ENCODE data around the gene YPEL2.

Gene YPEL2

GRCh38 chr17:59416184-59416583, 84.7 kb downstream of the YPEL2 start:
- H3K4me1 ChIP-seq (ENCODE audit: control insufficient read depth, insufficient read depth, low read length) = no peaks in the 10 kb centered on the region
- H3K9ac ChIP-seq (ENCODE audit: low read length) = no peak overlapping the region
- H3K27me3 ChIP-seq (replicated peaks; ENCODE audit: control insufficient read depth, insufficient read depth, low read length) = no peaks in the 10 kb centered on the region
- H3K36me3 ChIP-seq (ENCODE audit: control insufficient read depth, insufficient read depth, low read length, severe bottlenecking) = no peaks in the 10 kb centered on the region
- no peak for DNase-seq (ENCODE audit: low read depth)
- H3K4me3 ChIP-seq (ENCODE audit: low read length) = no peak overlapping the region
- H3K9me3 ChIP-seq (ENCODE audit: control insufficient read depth, low read length) = no peaks in the 10 kb centered on the region

DNA sequence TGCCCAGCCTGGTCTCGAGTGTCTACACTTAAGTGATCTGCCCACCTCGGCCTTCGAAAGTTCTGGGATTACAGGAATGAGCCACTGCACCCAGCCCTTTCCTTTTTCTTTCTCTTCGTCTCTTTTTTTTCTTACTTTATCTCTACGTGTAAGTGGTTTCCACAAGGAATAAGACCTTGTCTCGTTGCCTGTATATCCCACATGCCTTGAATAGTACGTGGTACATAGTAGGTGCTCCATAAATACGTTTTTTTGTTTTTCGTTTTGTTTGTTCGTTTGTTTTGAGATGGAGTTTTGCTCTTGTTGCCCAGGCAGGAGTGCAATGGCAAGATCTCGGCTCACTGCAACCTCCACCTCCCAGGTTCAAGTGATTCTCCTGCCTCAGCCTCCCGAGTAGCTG, 86.0 kb downstream of the YPEL2 start:
- no peak overlapping the region for H3K4me3 ChIP-seq (ENCODE audit: low read length)

GRCh38 chr17:59418732-59419166, 87.3 kb downstream of the YPEL2 start:
- Histone ChIP-seq H3K36me3 (ENCODE audit: control insufficient read depth, insufficient read depth, low read length, severe bottlenecking) (no peaks in the 10 kb centered on the region), H3K9me3 (ENCODE audit: control insufficient read depth, low read length) (peaks cover 14% of the 10 kb centered on the region), H3K4me3 (ENCODE audit: low read length) (no peak overlapping the region), H3K9ac (ENCODE audit: low read length) (no peak overlapping the region), H3K4me1 (ENCODE audit: control insufficient read depth, insufficient read depth, low read length) (peaks cover 12% of the 10 kb centered on the region), H3K27me3 (replicated peaks; ENCODE audit: control insufficient read depth, insufficient read depth, low read length) (no peaks in the 10 kb centered on the region)
- no peak for DNase-seq (ENCODE audit: low read depth)

More for the DNA sequence above, 86.0 kb downstream of the YPEL2 start:
- Histone ChIP-seq H3K9ac (ENCODE audit: low read length) (no peak overlapping the region), H3K36me3 (ENCODE audit: control insufficient read depth, insufficient read depth, low read length, severe bottlenecking) (no peaks in the 10 kb centered on the region), H3K4me1 (ENCODE audit: control insufficient read depth, insufficient read depth, low read length) (no peaks in the 10 kb centered on the region), H3K27me3 (replicated peaks; ENCODE audit: control insufficient read depth, insufficient read depth, low read length) (no peaks in the 10 kb centered on the region), H3K9me3 (ENCODE audit: control insufficient read depth, low read length) (peaks cover 8% of the 10 kb centered on the region)
- DNase-seq (ENCODE audit: low read depth) = no peak

GRCh38 chr17:59420901-59421300, 89.4 kb downstream of the YPEL2 start:
- H3K4me3 ChIP-seq (ENCODE audit: low read length) = no peak overlapping the region
- DNase-seq (ENCODE audit: low read depth) = no peak
- peaks cover 14% of the 10 kb centered on the region for H3K9me3 ChIP-seq (ENCODE audit: control insufficient read depth, low read length)

GRCh38 chr17:59421722-59422121, 90.3 kb downstream of the YPEL2 start:
- H3K9ac ChIP-seq (ENCODE audit: low read length) = no peak overlapping the region
- H3K9me3 ChIP-seq (ENCODE audit: control insufficient read depth, low read length) = peaks cover 14% of the 10 kb centered on the region
- DNase-seq (ENCODE audit: low read depth) = no peak
- H3K27me3 ChIP-seq (replicated peaks; ENCODE audit: control insufficient read depth, insufficient read depth, low read length) = no peaks in the 10 kb centered on the region
- H3K36me3 ChIP-seq (ENCODE audit: control insufficient read depth, insufficient read depth, low read length, severe bottlenecking) = no peaks in the 10 kb centered on the region
- peaks cover 41% of the 10 kb centered on the region for H3K4me1 ChIP-seq (ENCODE audit: control insufficient read depth, insufficient read depth, low read length)
- no peak overlapping the region for H3K4me3 ChIP-seq (ENCODE audit: low read length)

More at GRCh38 chr17:59420901-59421300, 89.4 kb downstream of the YPEL2 start:
- H3K36me3 ChIP-seq (ENCODE audit: control insufficient read depth, insufficient read depth, low read length, severe bottlenecking) = no peaks in the 10 kb centered on the region
- peaks cover 33% of the 10 kb centered on the region for H3K4me1 ChIP-seq (ENCODE audit: control insufficient read depth, insufficient read depth, low read length)
- no peak overlapping the region for H3K9ac ChIP-seq (ENCODE audit: low read length)
- no peaks in the 10 kb centered on the region for H3K27me3 ChIP-seq (replicated peaks; ENCODE audit: control insufficient read depth, insufficient read depth, low read length)

DNA sequence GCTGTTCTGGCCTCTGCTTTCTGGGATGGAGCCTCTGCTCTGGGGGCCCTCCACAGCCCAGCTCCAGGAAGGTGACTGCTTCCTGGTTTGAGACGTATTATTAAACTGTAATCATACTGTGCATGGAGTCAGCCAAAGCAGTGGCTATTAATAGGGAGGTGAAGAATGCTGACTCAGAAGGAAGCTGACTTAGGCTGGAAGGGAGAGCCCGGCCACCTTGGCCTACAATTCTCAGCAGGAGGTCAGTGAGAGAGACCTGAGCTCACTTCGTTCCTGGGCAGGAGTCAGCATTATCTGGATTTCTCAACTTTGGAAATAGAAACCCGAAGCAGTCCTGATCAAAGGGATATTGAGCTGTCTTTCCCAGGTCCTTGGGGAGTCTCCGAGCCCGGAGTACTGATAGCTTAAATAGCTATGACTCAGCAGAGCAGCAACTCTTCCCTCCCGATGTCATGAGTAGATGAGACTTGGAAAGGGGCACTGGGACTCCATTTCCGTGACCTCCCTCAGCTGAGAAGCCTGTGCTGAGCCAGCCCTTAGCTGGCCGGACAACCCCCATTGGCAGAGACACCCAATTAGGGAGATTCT, 91.8 kb downstream of the YPEL2 start:
- Histone ChIP-seq H3K9me3 (ENCODE audit: control insufficient read depth, low read length) (peaks cover 14% of the 10 kb centered on the region), H3K9ac (ENCODE audit: low read length) (peak overlapping the region; percentile 81), H3K4me3 (ENCODE audit: low read length) (peak overlapping the region; percentile 57), H3K27me3 (replicated peaks; ENCODE audit: control insufficient read depth, insufficient read depth, low read length) (no peaks in the 10 kb centered on the region), H3K36me3 (ENCODE audit: control insufficient read depth, insufficient read depth, low read length, severe bottlenecking) (no peaks in the 10 kb centered on the region), H3K4me1 (ENCODE audit: control insufficient read depth, insufficient read depth, low read length) (peaks cover 55% of the 10 kb centered on the region)
- DNase-seq (ENCODE audit: low read depth) = peak; percentile 55

DNA sequence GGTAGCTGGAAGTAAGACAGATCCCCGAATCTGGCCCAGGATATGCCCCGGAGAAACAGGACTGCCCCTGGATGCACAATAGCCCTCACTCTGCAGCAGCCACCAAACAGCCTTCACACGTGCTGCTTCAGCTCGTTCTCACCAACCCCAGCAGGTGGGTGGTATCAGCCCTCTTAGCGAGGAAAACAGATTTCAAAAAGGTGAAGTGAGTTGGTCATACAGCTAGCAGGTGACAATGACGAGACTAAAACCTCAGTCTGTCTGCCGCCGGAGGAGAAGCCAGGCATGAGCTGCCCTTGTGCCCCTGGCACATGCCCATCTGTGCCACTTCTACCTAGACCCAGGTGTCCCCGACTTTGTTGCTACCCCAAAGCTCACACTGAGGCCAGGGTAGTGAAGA, 92.4 kb downstream of the YPEL2 start:
- H3K4me3 ChIP-seq (ENCODE audit: low read length) = no peak overlapping the region
- H3K4me1 ChIP-seq (ENCODE audit: control insufficient read depth, insufficient read depth, low read length) = peaks cover 61% of the 10 kb centered on the region
- peak overlapping the region; percentile 81 for H3K9ac ChIP-seq (ENCODE audit: low read length)
- no peak for DNase-seq (ENCODE audit: low read depth)
- no peaks in the 10 kb centered on the region for H3K36me3 ChIP-seq (ENCODE audit: control insufficient read depth, insufficient read depth, low read length, severe bottlenecking)
- no peaks in the 10 kb centered on the region for H3K27me3 ChIP-seq (replicated peaks; ENCODE audit: control insufficient read depth, insufficient read depth, low read length)
- H3K9me3 ChIP-seq (ENCODE audit: control insufficient read depth, low read length) = peaks cover 14% of the 10 kb centered on the region

- Histone ChIP-seq H3K4me1 (ENCODE audit: control insufficient read depth, insufficient read depth, low read length) (peaks cover 66% of the 10 kb centered on the region), H3K4me3 (ENCODE audit: low read length) (no peak overlapping the region), H3K36me3 (ENCODE audit: control insufficient read depth, insufficient read depth, low read length, severe bottlenecking) (no peaks in the 10 kb centered on the region), H3K27me3 (replicated peaks; ENCODE audit: control insufficient read depth, insufficient read depth, low read length) (no peaks in the 10 kb centered on the region), H3K9me3 (ENCODE audit: control insufficient read depth, low read length) (peaks cover 14% of the 10 kb centered on the region), H3K9ac (ENCODE audit: low read length) (peak overlapping the region; percentile 81)
- DNase-seq (ENCODE audit: low read depth) = no peak
These were observed 92.9 kb downstream of the YPEL2 start for GRCh38 chr17:59424331-59424730.

DNA sequence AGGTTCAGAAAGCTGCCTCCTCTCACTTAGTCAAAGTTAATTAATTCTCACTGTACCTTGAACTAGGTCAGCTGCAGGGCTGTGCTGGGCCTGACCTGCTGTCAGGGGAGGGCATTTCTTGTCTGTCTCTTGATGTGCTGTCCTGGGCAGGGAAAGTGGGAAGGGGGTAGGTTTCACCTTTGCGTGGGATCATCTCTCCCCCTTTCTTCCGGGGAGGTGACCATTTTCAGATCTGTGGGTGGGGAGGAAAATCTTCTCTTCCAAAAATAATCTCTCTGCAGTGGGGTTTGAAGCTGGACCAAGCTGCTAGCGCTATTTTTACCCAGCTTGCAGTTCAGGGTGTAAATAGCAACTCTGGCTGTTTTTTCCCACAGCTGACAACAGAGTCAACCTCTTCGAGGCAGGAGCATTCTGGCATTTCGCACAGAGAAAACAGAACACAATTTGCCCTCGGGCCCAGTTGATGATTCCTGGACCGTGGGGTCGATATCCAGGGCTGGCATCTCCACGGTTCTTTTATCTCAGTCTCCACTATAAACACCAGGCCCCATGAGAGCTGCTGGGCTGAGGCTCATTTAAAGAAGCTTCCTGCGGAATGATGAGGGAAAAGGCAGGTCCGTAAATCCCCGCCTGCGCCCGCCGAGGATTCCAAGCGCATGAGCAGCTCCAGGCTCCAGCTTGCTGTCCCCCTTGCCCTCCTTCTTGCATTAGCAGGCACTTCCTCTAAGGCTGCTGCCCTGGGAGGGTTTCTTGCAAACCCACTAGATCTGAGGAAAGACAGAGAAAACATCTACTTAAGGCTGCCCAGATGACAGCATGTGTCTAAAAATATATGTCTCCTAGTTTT, 93.9 kb downstream of the YPEL2 start:
- H3K4me3 ChIP-seq (ENCODE audit: low read length) = peak overlapping the region; percentile 57
- H3K9me3 ChIP-seq (ENCODE audit: control insufficient read depth, low read length) = peaks cover 14% of the 10 kb centered on the region
- peak; percentile 77 for DNase-seq (ENCODE audit: low read depth)
- H3K9ac ChIP-seq (ENCODE audit: low read length) = peak overlapping the region; percentile 81
- peaks cover 68% of the 10 kb centered on the region for H3K4me1 ChIP-seq (ENCODE audit: control insufficient read depth, insufficient read depth, low read length)
- no peaks in the 10 kb centered on the region for H3K36me3 ChIP-seq (ENCODE audit: control insufficient read depth, insufficient read depth, low read length, severe bottlenecking)
- no peaks in the 10 kb centered on the region for H3K27me3 ChIP-seq (replicated peaks; ENCODE audit: control insufficient read depth, insufficient read depth, low read length)

DNA sequence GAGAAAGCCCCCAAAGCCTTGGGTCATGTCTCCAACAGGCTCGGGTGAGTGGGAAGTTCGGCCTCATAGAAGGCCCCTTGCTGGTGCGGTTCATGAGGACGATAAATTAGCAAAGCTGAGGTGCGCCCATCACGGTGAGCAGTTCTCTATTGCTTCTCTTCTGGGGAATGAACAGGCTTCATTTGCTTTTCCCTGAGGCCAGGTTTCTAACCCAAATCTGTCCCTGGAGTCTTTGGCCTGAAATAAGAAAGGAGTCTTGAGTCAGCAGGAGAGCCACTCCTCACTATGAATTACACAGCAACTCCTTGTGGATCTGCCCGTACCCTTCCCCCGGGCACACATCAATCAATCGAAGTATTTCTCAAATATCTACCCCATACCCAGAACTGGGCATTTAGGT, 94.6 kb downstream of the YPEL2 start:
- no peak for DNase-seq (ENCODE audit: low read depth)
- Histone ChIP-seq H3K9ac (ENCODE audit: low read length) (peak overlapping the region; percentile 81), H3K27me3 (replicated peaks; ENCODE audit: control insufficient read depth, insufficient read depth, low read length) (no peaks in the 10 kb centered on the region), H3K9me3 (ENCODE audit: control insufficient read depth, low read length) (peaks cover 14% of the 10 kb centered on the region), H3K4me3 (ENCODE audit: low read length) (peak overlapping the region; percentile 57), H3K4me1 (ENCODE audit: control insufficient read depth, insufficient read depth, low read length) (peaks cover 72% of the 10 kb centered on the region), H3K36me3 (ENCODE audit: control insufficient read depth, insufficient read depth, low read length, severe bottlenecking) (no peaks in the 10 kb centered on the region)

DNA sequence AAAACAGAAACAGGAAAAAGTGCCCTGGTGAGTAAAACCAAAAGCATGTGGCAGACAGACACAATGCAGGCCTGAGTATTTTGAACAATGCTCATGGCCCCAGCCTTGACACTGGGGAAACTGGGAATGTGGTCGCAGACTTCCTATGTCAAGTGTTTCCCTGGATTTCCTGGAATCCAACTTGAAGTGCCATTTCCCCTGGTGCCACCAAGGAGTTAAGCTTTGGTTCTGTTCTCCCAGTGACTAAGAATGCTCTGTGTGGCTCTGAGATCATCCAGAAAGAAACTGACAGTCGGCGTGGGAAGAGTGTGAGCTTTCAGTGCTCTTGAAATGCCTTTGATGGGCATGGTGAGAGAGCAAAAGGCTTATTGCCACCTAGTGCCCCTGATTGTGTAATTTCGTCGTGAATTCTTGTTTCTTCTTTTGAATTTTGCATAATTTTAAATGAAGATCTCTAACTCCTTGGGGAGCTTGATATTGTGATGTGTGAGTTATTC, 96.0 kb downstream of the YPEL2 start:
- Histone ChIP-seq H3K4me1 (ENCODE audit: control insufficient read depth, insufficient read depth, low read length) (peaks cover 83% of the 10 kb centered on the region), H3K9ac (ENCODE audit: low read length) (peak overlapping the region; percentile 67), H3K4me3 (ENCODE audit: low read length) (peak overlapping the region; percentile 58), H3K36me3 (ENCODE audit: control insufficient read depth, insufficient read depth, low read length, severe bottlenecking) (no peaks in the 10 kb centered on the region), H3K27me3 (replicated peaks; ENCODE audit: control insufficient read depth, insufficient read depth, low read length) (no peaks in the 10 kb centered on the region), H3K9me3 (ENCODE audit: control insufficient read depth, low read length) (peaks cover 6% of the 10 kb centered on the region)
- peak; percentile 73 for DNase-seq (ENCODE audit: low read depth)

Measured in adipocyte (in vitro differentiated cells).